GM10248 (cell line): ENCODE results near the gene ARHGEF26.
A peak's percentile ranks its signal among the peaks of the same experiment; 100 is the strongest.
"Not testable (repeated sequence)": the region's sequence is repeated elsewhere in the genome, so short reads cannot be mapped to it uniquely, and the experiment has no call there.

ENCODE experiments used
- CTCF ChIA-PET: fragments of 300-600 bp; sonication (Branson Sonifier 250); formaldehyde crosslinking; extraction: SDS; loops from one replicate; lab custom pipeline; 2021; ENCODE audit warnings: antibody characterized with exemption; lab: Yijun Ruan, JAX
- POLR2A ChIA-PET: fragments of 350-650 bp; sonication (Branson Sonifier 250); formaldehyde crosslinking; extraction: SDS; loops from one replicate; lab custom pipeline; 2020; ENCODE audit warnings: antibody characterized with exemption; lab: Yijun Ruan, JAX
- DNase-seq: peaks from one replicate; pipeline ENCODE4 v3.0.0; 2012; ENCODE audit errors: extremely low spot score
- CTCF ChIP-seq: IDR thresholded peaks from 2 replicates; pipeline ENCODE4 v1.5.1; 2012; ENCODE audit warnings: mild to moderate bottlenecking, low read depth; ENCODE audit errors: extremely low read depth, missing control alignments, control extremely low read depth

The ARHGEF26 gene

GRCh38 chr3:154086286-154086685 lies 34.9 kb upstream of the ARHGEF26 start:
- no peak for DNase-seq
- ChIA-PET CTCF (interaction anchor here (3.4 kb wide), 1 partner anchor 13 kb away, joined by 13 read pairs; no protein-coding TSS in a partner anchor), POLR2A (no interaction called here)
- TF ChIP-seq CTCF: no peak

GRCh38 chr3:154087756-154088480 lies 33.3 kb upstream of the ARHGEF26 start:
- CTCF ChIA-PET: interaction anchor here (1.5 to 3.4 kb wide), 3 partner anchors 10 to 14 kb away, joined by 5 to 13 read pairs (median 5); no protein-coding TSS in a partner anchor
- POLR2A ChIA-PET, DNase-seq: not testable (repeated sequence)

GRCh38 chr3:154089421-154090420 lies 31.5 kb upstream of the ARHGEF26 start:
- ChIA-PET CTCF (interaction anchor here (1.5 to 3.4 kb wide), 3 partner anchors 9 to 11 kb away, joined by 4 to 13 read pairs (median 4); no protein-coding TSS in a partner anchor), POLR2A (no interaction called here)
- no peak for TF ChIP-seq CTCF
- DNase-seq: no peak

GRCh38 chr3:154094051-154094450 lies 27.1 kb upstream of the ARHGEF26 start:
- ChIA-PET POLR2A (no interaction called here), CTCF (no interaction called here)
- TF ChIP-seq CTCF: no peak
- DNase-seq: no peak

GRCh38 chr3:154095832-154096421 lies 25.3 kb upstream of the ARHGEF26 start:
- POLR2A ChIA-PET: no interaction called here
- peak; percentile 7 for TF ChIP-seq CTCF
- no peak for DNase-seq
- CTCF ChIA-PET: interaction anchor here (1.0 kb wide), 1 partner anchor 159 kb away, joined by 3 read pairs; no protein-coding TSS in a partner anchor

- no peak for DNase-seq
- no peak for TF ChIP-seq CTCF
- CTCF ChIA-PET: interaction anchor here (1.0 to 3.2 kb wide), 3 partner anchors 8 to 124 kb away, joined by 3 to 13 read pairs (median 4); no protein-coding TSS in a partner anchor
- POLR2A ChIA-PET: no interaction called here
Measured at GRCh38 chr3:154098376-154098775, 22.8 kb upstream of the ARHGEF26 start.
